GM19193 (cell line): Measurements from ENCODE around the gene MED31.

ENCODE experiments used
- POLR2A ChIP-seq: IDR thresholded peaks from 4 replicates; pipeline ENCODE4 v1.6.1; 2011; ENCODE audit not compliant: insufficient read depth, insufficient read length; ENCODE audit errors: extremely low read depth

Gene MED31

GRCh38 chr17:6641247-6641863, 10.1 kb downstream of the MED31 start:
- no peak for TF ChIP-seq POLR2A

GRCh38 chr17:6640536-6641246, 10.7 kb downstream of the MED31 start, which contains the start of the genes KIAA0753 and TXNDC17:
TSS of gene KIAA0753 (minus strand) at chr17:6640711. CDS start at chr17:6635103, 5,608 bp downstream.
TSS of gene TXNDC17 (plus strand) at chr17:6641060. CDS start at chr17:6641083, 23 bp downstream.
- peak; percentile 98 for TF ChIP-seq POLR2A

GRCh38 chr17:6639586-6640535, 11.5 kb downstream of the MED31 start:
- no peak for TF ChIP-seq POLR2A

- TF ChIP-seq POLR2A = no peak
Measured at GRCh38 chr17:6639014-6639585, 12.3 kb downstream of the MED31 start.

GRCh38 chr17:6638046-6638908, 13.1 kb downstream of the MED31 start:
- no peak for TF ChIP-seq POLR2A

GRCh38 chr17:6637458-6637840, 14.0 kb downstream of the MED31 start:
- no peak for TF ChIP-seq POLR2A

GRCh38 chr17:6636616-6637457, 14.6 kb downstream of the MED31 start:
- no peak for TF ChIP-seq POLR2A

- no peak for TF ChIP-seq POLR2A
Measured at GRCh38 chr17:6636105-6636504, 15.3 kb downstream of the MED31 start.

GRCh38 chr17:6633263-6633662, 18.1 kb downstream of the MED31 start:
- TF ChIP-seq POLR2A = no peak

- TF ChIP-seq POLR2A = no peak
Measured at GRCh38 chr17:6632530-6632929, 18.9 kb downstream of the MED31 start.

- TF ChIP-seq POLR2A = no peak
Measured at GRCh38 chr17:6630390-6630789, 21.0 kb downstream of the MED31 start.

- no peak for TF ChIP-seq POLR2A
Measured at GRCh38 chr17:6627019-6627418, 24.4 kb downstream of the MED31 start.

GRCh38 chr17:6626616-6627015, 24.8 kb downstream of the MED31 start:
- no peak for TF ChIP-seq POLR2A

- no peak for TF ChIP-seq POLR2A
Measured at GRCh38 chr17:6623941-6624340, 27.5 kb downstream of the MED31 start.

GRCh38 chr17:6611231-6611630, 40.2 kb downstream of the MED31 start:
- TF ChIP-seq POLR2A = no peak
